H1 (cell line): ENCODE results near the gene TBX3.

Experiments used
- BACH1 ChIP-seq: IDR thresholded peaks from 2 replicates; pipeline ENCODE4 v1.6.1; 2012; ENCODE audit warnings: low read length, improper control_type of control experiment
- BCL11A ChIP-seq, 2 experiments: IDR thresholded peaks; one replicate each; pipeline ENCODE4 v1.6.1; 2011; ENCODE audit warnings: low read depth in 2 of 2, low read length in 2 of 2, mild to moderate bottlenecking in 2 of 2
- CTCF ChIP-seq, 3 experiments: IDR thresholded peaks; 1 replicate in 2 of 3; 2 replicates in 1 of 3; pipeline versions ENCODE4 v1.5.1 to v1.6.1; 2011; ENCODE audit warnings: low read length in 3 of 3, mild to moderate bottlenecking in 3 of 3, inconsistent platforms in 2 of 3, low read depth in 1 of 3, moderate library complexity in 1 of 3; ENCODE audit not compliant: insufficient read depth in 1 of 3; ENCODE audit errors: control extremely low read depth in 1 of 3
- EP300 ChIP-seq, 2 experiments: IDR thresholded peaks; 1 replicate in 1 of 2; 2 replicates in 1 of 2; pipeline ENCODE4 v1.6.1; 2011 to 2012; ENCODE audit warnings: low read depth in 2 of 2, low read length in 2 of 2, mild to moderate bottlenecking in 2 of 2, borderline replicate concordance in 1 of 2, inconsistent platforms in 1 of 2, moderate library complexity in 1 of 2
- EZH2 ChIP-seq: fragments of 200-600 bp; sonication (generic); IDR thresholded peaks from 2 replicates; pipeline ENCODE4 v1.7.1; 2012; ENCODE audit warnings: low read depth, mild to moderate bottlenecking, moderate library complexity, low read length, inconsistent platforms; ENCODE audit not compliant: severe bottlenecking
- JUND ChIP-seq: IDR thresholded peaks from 2 replicates; pipeline ENCODE4 v1.6.1; 2011; ENCODE audit warnings: mild to moderate bottlenecking, improper control_type of control experiment, low read length
- KDM1A ChIP-seq: fragments of 200-600, 300-600 bp; sonication (generic); IDR thresholded peaks from 2 replicates; pipeline ENCODE4 v1.7.1; 2016; ENCODE audit warnings: mild to moderate bottlenecking, low read length, borderline replicate concordance
- POLR2A ChIP-seq, 2 experiments: IDR thresholded peaks; 1 replicate in 1 of 2; 2 replicates in 1 of 2; pipeline ENCODE4 v1.6.1; 2011; ENCODE audit warnings: low read depth in 2 of 2, low read length in 2 of 2, mild to moderate bottlenecking in 2 of 2; ENCODE audit errors: control extremely low read depth in 1 of 2
- POLR2AphosphoS5 ChIP-seq: IDR thresholded peaks from 2 replicates; pipeline ENCODE4 v1.6.1; 2011; ENCODE audit warnings: low read depth, low read length
- RNF2 ChIP-seq: fragments of 200-900, 300-1000 bp; sonication (generic); IDR thresholded peaks from 2 replicates; pipeline ENCODE4 v1.7.1; 2016; ENCODE audit warnings: borderline replicate concordance, low read depth, mild to moderate bottlenecking, antibody characterized with exemption, low read length; ENCODE audit not compliant: poor library complexity, severe bottlenecking; ENCODE audit errors: missing control alignments
- TAF7 ChIP-seq: optimal IDR thresholded peaks from 2 replicates; pipeline ENCODE3; 2011; ENCODE audit warnings: low read depth, mild to moderate bottlenecking, inconsistent platforms, low read length, moderate library complexity, borderline replicate concordance
- TEAD4 ChIP-seq: IDR thresholded peaks from 2 replicates; pipeline ENCODE4 v1.6.1; 2012; ENCODE audit warnings: low read depth, low read length, inconsistent platforms, mixed read lengths
- ZNF274 ChIP-seq: IDR thresholded peaks from 2 replicates; pipeline ENCODE4 v1.7.0; 2012; ENCODE audit warnings: low read length, borderline replicate concordance; ENCODE audit errors: extremely low read depth

DNA sequence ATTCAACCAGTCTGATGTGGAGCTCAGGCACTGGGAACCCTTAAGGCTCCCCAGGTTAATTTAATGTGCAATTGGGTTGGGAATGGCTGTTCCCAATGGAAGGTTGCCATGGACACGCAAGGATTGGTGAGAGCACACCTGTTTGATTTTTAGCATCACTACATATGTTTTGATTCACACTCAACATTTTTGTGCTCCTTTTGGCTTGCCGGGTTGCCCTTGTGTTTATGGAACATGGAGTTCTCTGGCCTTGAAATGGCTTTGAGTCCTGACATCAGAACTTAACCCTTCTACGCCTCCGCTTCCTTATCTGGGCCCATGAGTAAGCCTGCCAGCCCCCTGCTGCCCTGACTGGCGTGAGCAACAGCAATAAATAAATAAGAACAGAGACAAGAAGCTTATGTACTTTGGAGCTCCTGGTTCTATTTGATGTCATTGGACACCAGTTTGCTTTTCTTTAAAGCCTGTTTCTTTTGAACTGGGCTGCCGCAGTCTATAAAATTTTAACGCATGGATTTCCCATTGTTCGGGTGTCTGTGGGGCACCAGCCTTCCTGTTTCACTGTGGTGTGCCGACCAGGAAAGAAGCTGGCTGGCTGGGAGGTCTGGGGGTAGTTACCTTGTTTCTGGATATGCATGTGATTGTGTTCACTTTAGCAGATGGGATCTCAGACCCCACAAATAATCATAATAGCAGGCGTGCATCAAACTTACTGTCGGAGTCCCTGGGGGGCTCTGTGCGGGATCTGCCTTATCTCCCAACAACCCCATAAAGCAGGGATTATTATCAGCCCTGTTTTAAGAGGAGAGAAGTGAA is 27.8 kb downstream of the TBX3 start:
- TF ChIP-seq EZH2 (no peak), TAF7 (no peak), JUND (no peak), CTCF (IDR thresholded peaks at IDR 0.05; ENCODE audit: control extremely low read depth in 1 of 3, insufficient read depth in 1 of 3, low read depth in 1 of 3, low read length in 3 of 3) (no peak), POLR2A (IDR thresholded peaks at IDR 0.05; ENCODE audit: control extremely low read depth in 1 of 2, low read depth in 2 of 2, low read length in 2 of 2) (no peak), KDM1A (no peak), ZNF274 (no peak), EP300 (IDR thresholded peaks at IDR 0.05; ENCODE audit: borderline replicate concordance in 1 of 2, low read depth in 2 of 2, low read length in 2 of 2) (no peak), POLR2AphosphoS5 (no peak), BACH1 (no peak), RNF2 (no peak), TEAD4 (no peak), BCL11A (IDR thresholded peaks at IDR 0.05; ENCODE audit: low read depth in 2 of 2, low read length in 2 of 2) (no peak)
